Natural killer cell (primary cell): ENCODE measurements around the gene SH2D2A. TPM values are rescaled to one million over a fixed set of nuclear protein-coding genes. Genes with fewer than 3 reads are reported as not detected.

ENCODE experiments used
- ATAC-seq, 3 donors: fragments of 150-1000 bp in 2 of 3; fragments of 200-7000 bp in 1 of 3; cut with Tn5 transposase; 1 replicate in 1 of 3; 2 replicates in 2 of 3; pipeline ENCODE4 v1.10.0; 2021; ENCODE audit warnings: mild to moderate bottlenecking in 2 of 3, moderate library complexity in 2 of 3
- DNase-seq, 2 donors: peaks; one replicate each; pipeline versions ENCODE4 v3.0.0 to v3.0.0-alpha.2; 2013 to 2021; ENCODE audit warnings: mixed read lengths in 1 of 2
- H3K27ac ChIP-seq: one replicate; pipeline ENCODE4 v1.5.1; 2013; ENCODE audit warnings: mild to moderate bottlenecking, low read length
- H3K27me3 ChIP-seq: one replicate; pipeline ENCODE4 v1.6.1; 2013; ENCODE audit warnings: low read length; ENCODE audit not compliant: control insufficient read depth, insufficient read depth
- H3K36me3 ChIP-seq: one replicate; pipeline ENCODE4 v1.6.1; 2013; ENCODE audit warnings: low read length; ENCODE audit not compliant: control insufficient read depth, insufficient read depth
- H3K4me1 ChIP-seq: one replicate; pipeline ENCODE4 v1.6.1; 2013; ENCODE audit warnings: low read length; ENCODE audit not compliant: control insufficient read depth, insufficient read depth
- H3K4me3 ChIP-seq: one replicate; pipeline ENCODE4 v1.5.1; 2013; ENCODE audit warnings: low read length
- H3K9me3 ChIP-seq: one replicate; pipeline ENCODE4 v1.6.1; 2013; ENCODE audit warnings: low read length; ENCODE audit not compliant: control insufficient read depth, insufficient read depth
- H3K27ac Mint-ChIP-seq, 2 donors: one replicate each; pipeline ENCODE4 v1.8.0; 2022; ENCODE audit warnings: mild to moderate bottlenecking in 2 of 2, mixed read lengths in 2 of 2, moderate library complexity in 1 of 2
- H3K27me3 Mint-ChIP-seq, 2 donors: one replicate each; pipeline ENCODE4 v1.8.0; 2022; ENCODE audit warnings: low read depth in 2 of 2, mixed read lengths in 2 of 2
- H3K36me3 Mint-ChIP-seq: one replicate; pipeline ENCODE4 v1.8.0; 2022; ENCODE audit warnings: mixed read lengths
- H3K4me1 Mint-ChIP-seq, 2 donors: one replicate each; pipeline ENCODE4 v1.8.0; 2022; ENCODE audit warnings: mixed read lengths in 2 of 2
- H3K4me3 Mint-ChIP-seq: one replicate; pipeline ENCODE4 v1.8.0; 2022; ENCODE audit warnings: mild to moderate bottlenecking, moderate library complexity, mixed read lengths
- H3K9me3 Mint-ChIP-seq, 2 donors: one replicate each; pipeline ENCODE4 v1.8.0; 2022; ENCODE audit warnings: mixed read lengths in 2 of 2
- CTCF ChIP-seq: fragments of 200-600 bp; IDR thresholded peaks from one replicate; pipeline ENCODE4 v1.8.0; 2022; ENCODE audit warnings: antibody characterized with exemption
- WGBS: methylation state at CpG from one replicate; pipeline ENCODE4 v1.1.7; 2013; ENCODE audit warnings: missing lambda C conversion rate; ENCODE audit not compliant: insufficient coverage; 5-methylcytosine and 5-hydroxymethylcytosine counted together
- intact Hi-C: fragments of 100-400 bp; cut with micrococcal nuclease; formaldehyde crosslinking; loops from one replicate; pipeline ENCODE4 v1.14.2; 2022
- total RNA-seq, 4 donors: library from RNA; stranded (reverse); fragments of 120-200 nt in 1 of 4; gene quantifications; one replicate each; pipeline versions ENCODE4 v1.2.3 to v1.2.4, GENCODE V29; 2013 to 2022

The SH2D2A gene
- total RNA-seq, 3 donors from 2014 or later (not counting 1 experiment from before 2014, with no cell fraction given), result 155 to 324 (median 312) TPM

GRCh38 chr1:156777573-156777972 is 39.1 kb downstream of the SH2D2A start:
- H3K27me3 Mint-ChIP-seq, result no peaks in the 10 kb centered on the region
- peaks cover 43 to 46% of the 10 kb centered on the region in 2 donors for H3K4me1 Mint-ChIP-seq
- Histone ChIP-seq H3K36me3 (peaks cover 17% of the 10 kb centered on the region), H3K4me3 (no peak overlapping the region), H3K27me3 (no peaks in the 10 kb centered on the region), H3K27ac (no peak overlapping the region), H3K4me1 (no peaks in the 10 kb centered on the region), H3K9me3 (no peaks in the 10 kb centered on the region)
- no peak for ATAC-seq
- no peak for TF ChIP-seq CTCF
- peak overlapping the region; percentile 16 to 60 for H3K27ac Mint-ChIP-seq
- H3K9me3 Mint-ChIP-seq, result no peaks in the 10 kb centered on the region
- intact Hi-C loops, result no loop called here
- peaks cover 10% of the 10 kb centered on the region for H3K36me3 Mint-ChIP-seq
- DNase-seq, result no peak
- 42% methylated on average over 1 of the region's 1 CpG for WGBS
- no peak overlapping the region for H3K4me3 Mint-ChIP-seq

- H3K4me3 ChIP-seq, result no peak overlapping the region
- 54% methylated on average over 2 of the region's 4 CpGs for WGBS
- no peaks in the 10 kb centered on the region for H3K27me3 ChIP-seq
- ATAC-seq (no peak), DNase-seq (no peak)
- H3K4me1 Mint-ChIP-seq, result peaks cover 44 to 52% of the 10 kb centered on the region in 2 donors
- intact Hi-C loops, result no loop called here
- H3K27me3 Mint-ChIP-seq, result no peaks in the 10 kb centered on the region
- H3K4me1 ChIP-seq, result no peaks in the 10 kb centered on the region
- no peaks in the 10 kb centered on the region for H3K9me3 ChIP-seq
- H3K36me3 ChIP-seq, result peaks cover 16% of the 10 kb centered on the region
- no peak overlapping the region for H3K4me3 Mint-ChIP-seq
- no peak overlapping the region for H3K27ac ChIP-seq
- TF ChIP-seq CTCF, result no peak
- H3K36me3 Mint-ChIP-seq, result peaks cover 5% of the 10 kb centered on the region
- peak overlapping the region; percentile 16 to 60 for H3K27ac Mint-ChIP-seq
- H3K9me3 Mint-ChIP-seq, result no peaks in the 10 kb centered on the region
Observed at GRCh38 chr1:156776942-156777341, 39.7 kb downstream of the SH2D2A start.

- no peaks in the 10 kb centered on the region for H3K27me3 Mint-ChIP-seq
- no peaks in the 10 kb centered on the region for H3K9me3 Mint-ChIP-seq
- Histone ChIP-seq H3K4me1 (peaks cover 4% of the 10 kb centered on the region), H3K9me3 (no peaks in the 10 kb centered on the region), H3K27ac (no peak overlapping the region), H3K4me3 (no peak overlapping the region), H3K36me3 (peaks cover 17% of the 10 kb centered on the region), H3K27me3 (no peaks in the 10 kb centered on the region)
- H3K4me1 Mint-ChIP-seq, result peaks cover 41 to 49% of the 10 kb centered on the region in 2 donors
- H3K4me3 Mint-ChIP-seq, result no peak overlapping the region
- no peak for DNase-seq
- H3K36me3 Mint-ChIP-seq, result peaks cover 3% of the 10 kb centered on the region
- ATAC-seq, result no peak
- H3K27ac Mint-ChIP-seq, result no peak overlapping the region
- intact Hi-C loops, result no loop called here
- no peak for TF ChIP-seq CTCF
- WGBS, result 82% methylated on average over 4 of the region's 5 CpGs
Observed at GRCh38 chr1:156775799-156776198, 40.8 kb downstream of the SH2D2A start.

- Mint-ChIP-seq H3K36me3 (peaks cover 6% of the 10 kb centered on the region), H3K27ac (no peak overlapping the region), H3K4me1 (peaks cover 58 to 69% of the 10 kb centered on the region in 2 donors), H3K4me3 (no peak overlapping the region), H3K9me3 (no peaks in the 10 kb centered on the region), H3K27me3 (no peaks in the 10 kb centered on the region)
- Histone ChIP-seq H3K4me1 (peaks cover 12% of the 10 kb centered on the region), H3K36me3 (peaks cover 20% of the 10 kb centered on the region), H3K4me3 (no peak overlapping the region), H3K9me3 (no peaks in the 10 kb centered on the region), H3K27ac (no peak overlapping the region), H3K27me3 (no peaks in the 10 kb centered on the region)
- TF ChIP-seq CTCF, result no peak
- 90% methylated on average over 3 of the region's 3 CpGs for WGBS
- ATAC-seq (no peak), DNase-seq (no peak)
- intact Hi-C loops, result no loop called here
Observed at GRCh38 chr1:156773607-156774006, 43.0 kb downstream of the SH2D2A start.
